Tibial artery (tissue), 4 donors: ENCODE data around the gene STRN.
"Not testable (repeated sequence)": the region's sequence is repeated elsewhere in the genome, so short reads cannot be mapped to it uniquely, and the experiment has no call there.

Source experiments
- DNase-seq, 2 donors: peaks; one replicate each; pipeline ENCODE4 v3.0.0-alpha.2; 2019
- H3K27ac ChIP-seq, 2 donors: fragments of 200-600 bp; sonication (generic) in 1 of 2; 1 replicate in 1 of 2; 2 replicates in 1 of 2; pipeline ENCODE4 v1.5.1; 2018 to 2019; ENCODE audit warnings: mild to moderate bottlenecking in 1 of 2
- H3K27me3 ChIP-seq, 2 donors: fragments of 200-600 bp; sonication (generic) in 1 of 2; one replicate each; pipeline versions ENCODE4 v1.5.1 to v1.6.0; 2016 to 2019
- H3K36me3 ChIP-seq, 3 donors: fragments of 200-600 bp; sonication (generic) in 2 of 3; one replicate each; pipeline ENCODE4 v1.5.1; 2016 to 2019; ENCODE audit warnings: mild to moderate bottlenecking in 2 of 3
- H3K4me1 ChIP-seq, 4 donors: fragments of 200-600 bp; sonication (generic) in 2 of 4; 1 replicate in 3 of 4; 2 replicates in 1 of 4; pipeline ENCODE4 v1.5.1; 2016 to 2019
- H3K4me3 ChIP-seq, 2 donors: fragments of 200-600 bp; sonication (generic) in 1 of 2; 1 replicate in 1 of 2; 2 replicates in 1 of 2; pipeline ENCODE4 v1.5.1; 2018 to 2019; ENCODE audit warnings: mild to moderate bottlenecking in 2 of 2
- H3K9me3 ChIP-seq, 3 donors: fragments of 200-600 bp; sonication (generic) in 1 of 3; one replicate each; pipeline ENCODE4 v1.5.1; 2016 to 2019
- intact Hi-C: fragments of 100-400 bp; cut with DNase I; formaldehyde crosslinking; loops from one replicate; pipeline ENCODE4 v1.15.0; 2023; ENCODE audit warnings: low total_unique reads
- TF ChIP-seq, protein P1 (sequence below), 2 experiments: fragments of 200-600 bp in 1 of 2; fragments of 450-650 bp in 1 of 2; IDR thresholded peaks; one replicate each; pipeline ENCODE4 v1.5.1; 2017 to 2019; ENCODE audit warnings: antibody characterized with exemption in 2 of 2, mild to moderate bottlenecking in 1 of 2, moderate library complexity in 1 of 2

The STRN gene

DNA sequence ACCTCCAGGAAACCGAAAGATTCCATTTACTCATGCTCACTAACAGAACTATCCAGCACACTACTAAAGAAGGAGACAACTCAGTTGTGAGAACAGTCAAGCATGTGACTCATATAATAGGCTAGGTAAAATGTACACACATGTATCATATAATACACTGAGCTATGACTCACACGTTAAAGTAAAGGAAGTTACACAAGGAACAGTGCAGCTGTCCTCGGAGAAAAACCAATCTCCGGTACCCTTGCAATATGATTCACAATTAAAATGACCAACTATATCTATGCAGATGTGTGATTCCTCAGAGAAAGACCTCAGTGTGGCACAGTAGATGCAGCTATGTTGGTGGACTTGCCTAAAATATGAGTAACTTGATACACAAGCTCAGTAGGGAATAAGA is 76.5 kb downstream of the STRN start:
- TF ChIP-seq, protein P1, sequence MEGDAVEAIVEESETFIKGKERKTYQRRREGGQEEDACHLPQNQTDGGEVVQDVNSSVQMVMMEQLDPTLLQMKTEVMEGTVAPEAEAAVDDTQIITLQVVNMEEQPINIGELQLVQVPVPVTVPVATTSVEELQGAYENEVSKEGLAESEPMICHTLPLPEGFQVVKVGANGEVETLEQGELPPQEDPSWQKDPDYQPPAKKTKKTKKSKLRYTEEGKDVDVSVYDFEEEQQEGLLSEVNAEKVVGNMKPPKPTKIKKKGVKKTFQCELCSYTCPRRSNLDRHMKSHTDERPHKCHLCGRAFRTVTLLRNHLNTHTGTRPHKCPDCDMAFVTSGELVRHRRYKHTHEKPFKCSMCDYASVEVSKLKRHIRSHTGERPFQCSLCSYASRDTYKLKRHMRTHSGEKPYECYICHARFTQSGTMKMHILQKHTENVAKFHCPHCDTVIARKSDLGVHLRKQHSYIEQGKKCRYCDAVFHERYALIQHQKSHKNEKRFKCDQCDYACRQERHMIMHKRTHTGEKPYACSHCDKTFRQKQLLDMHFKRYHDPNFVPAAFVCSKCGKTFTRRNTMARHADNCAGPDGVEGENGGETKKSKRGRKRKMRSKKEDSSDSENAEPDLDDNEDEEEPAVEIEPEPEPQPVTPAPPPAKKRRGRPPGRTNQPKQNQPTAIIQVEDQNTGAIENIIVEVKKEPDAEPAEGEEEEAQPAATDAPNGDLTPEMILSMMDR (IDR thresholded peaks at IDR 0.05) = no peak
- Histone ChIP-seq H3K27ac (no peak overlapping the region), H3K36me3 (peaks cover 13 to 42% (median 28%) of the 10 kb centered on the region in 3 donors), H3K9me3 (no peaks in the 10 kb centered on the region), H3K4me1 (no peaks in the 10 kb centered on the region), H3K27me3 (no peaks in the 10 kb centered on the region), H3K4me3 (no peak overlapping the region)
- DNase-seq = no peak
- intact Hi-C loops = no loop called here

DNA sequence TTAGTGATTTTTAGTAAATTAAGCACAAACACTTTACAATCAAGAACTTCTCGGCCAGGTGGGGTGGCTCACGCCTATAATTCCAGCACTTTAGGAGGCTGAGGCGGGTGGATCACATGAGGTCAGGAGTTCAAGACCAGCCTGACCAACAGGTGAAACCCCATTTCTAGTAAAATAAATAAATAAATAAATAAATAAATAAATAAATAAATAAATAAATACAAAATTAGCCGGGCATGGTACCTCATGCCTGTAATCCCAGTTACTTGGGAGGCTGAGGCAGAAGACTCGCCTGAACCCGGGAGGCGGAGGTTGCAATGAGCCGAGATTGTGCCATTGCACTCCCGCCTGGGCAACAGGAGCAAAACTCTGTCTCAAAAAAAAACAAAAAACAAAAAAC is 79.2 kb downstream of the STRN start:
- peaks cover 18 to 50% (median 39%) of the 10 kb centered on the region in 3 donors for H3K36me3 ChIP-seq

DNA sequence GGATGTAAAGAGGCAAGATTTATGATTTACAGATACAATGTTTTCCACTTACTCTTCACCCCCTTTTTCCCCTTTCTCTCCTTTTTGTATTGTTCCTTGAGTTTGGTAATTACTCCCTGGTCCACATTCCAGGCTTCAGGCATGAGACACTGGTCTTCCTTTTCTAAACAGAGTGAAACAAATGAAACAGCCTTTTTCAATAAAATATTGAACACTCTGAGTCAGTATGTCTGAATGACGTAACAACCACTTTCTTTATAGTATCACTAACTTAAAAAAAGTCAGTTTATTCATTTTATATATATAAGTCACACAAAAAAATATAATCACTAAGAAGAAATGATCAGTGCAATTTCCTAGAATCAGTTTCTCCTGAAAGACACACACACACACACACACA is 79.7 kb downstream of the STRN start:
- intact Hi-C loops = no loop called here
- TF ChIP-seq, protein P1 (IDR thresholded peaks at IDR 0.05) = no peak
- Histone ChIP-seq H3K4me1 (no peaks in the 10 kb centered on the region), H3K4me3 (no peak overlapping the region), H3K9me3 (no peaks in the 10 kb centered on the region), H3K36me3 (peaks cover 18 to 54% (median 38%) of the 10 kb centered on the region in 3 donors), H3K27ac (no peak overlapping the region), H3K27me3 (no peaks in the 10 kb centered on the region)
- DNase-seq = no peak

More for the DNA sequence above, 79.2 kb downstream of the STRN start:
- H3K4me1 ChIP-seq, H3K27me3 ChIP-seq, DNase-seq, H3K27ac ChIP-seq, H3K4me3 ChIP-seq, H3K9me3 ChIP-seq, intact Hi-C loops: not testable (repeated sequence)

DNA sequence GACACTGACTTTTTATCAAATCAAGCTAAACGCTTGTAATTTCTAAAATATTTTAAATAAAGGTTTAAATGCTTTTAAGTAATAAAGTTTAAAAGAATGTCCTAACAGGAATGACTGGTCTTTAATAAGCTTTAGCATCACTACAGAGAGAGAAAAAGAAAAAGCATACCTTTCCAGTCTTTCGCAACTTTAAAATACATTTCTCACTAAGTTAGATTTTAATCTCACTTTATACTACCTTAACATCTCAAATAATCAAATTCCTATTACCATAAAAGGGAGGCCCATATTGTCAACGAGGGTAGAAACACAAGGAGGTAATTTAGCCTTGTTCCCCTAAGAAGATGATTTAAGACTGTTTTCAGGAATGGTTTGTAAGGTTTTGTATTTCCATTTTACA is 80.7 kb downstream of the STRN start:
- H3K4me1 ChIP-seq = no peaks in the 10 kb centered on the region
- no peak overlapping the region for H3K27ac ChIP-seq
- TF ChIP-seq, protein P1 (IDR thresholded peaks at IDR 0.05) = no peak
- no peak for DNase-seq
- H3K27me3 ChIP-seq = no peaks in the 10 kb centered on the region
- no peak overlapping the region for H3K4me3 ChIP-seq
- intact Hi-C loops = no loop called here
- H3K36me3 ChIP-seq = peaks cover 18 to 58% (median 35%) of the 10 kb centered on the region in 3 donors
- H3K9me3 ChIP-seq = no peaks in the 10 kb centered on the region

DNA sequence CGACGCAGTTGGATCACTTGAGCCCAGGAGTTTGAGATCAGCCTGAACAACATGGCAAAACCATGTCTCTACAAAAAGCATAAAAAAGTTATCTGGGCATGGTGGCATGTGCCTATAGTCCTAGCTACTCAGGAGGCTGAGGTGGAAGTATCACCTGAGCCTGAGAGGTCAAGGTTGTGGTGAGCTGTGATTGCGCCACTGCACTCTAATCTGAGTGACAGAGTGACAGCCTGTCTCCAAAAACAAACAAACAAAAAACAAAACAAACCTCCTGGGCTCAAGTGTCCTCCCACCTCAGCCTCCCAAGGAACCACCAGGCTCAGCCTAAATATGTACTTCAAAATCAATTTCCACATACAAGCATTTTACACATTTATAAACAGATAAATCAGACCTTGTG is 83.8 kb downstream of the STRN start:
- Histone ChIP-seq H3K9me3 (no peaks in the 10 kb centered on the region), H3K27ac (no peak overlapping the region), H3K4me1 (no peaks in the 10 kb centered on the region), H3K27me3 (no peaks in the 10 kb centered on the region), H3K4me3 (no peak overlapping the region), H3K36me3 (peaks cover 32 to 66% (median 43%) of the 10 kb centered on the region in 3 donors)
- DNase-seq = no peak
- intact Hi-C loops = no loop called here
- TF ChIP-seq, protein P1 (IDR thresholded peaks at IDR 0.05) = no peak

DNA sequence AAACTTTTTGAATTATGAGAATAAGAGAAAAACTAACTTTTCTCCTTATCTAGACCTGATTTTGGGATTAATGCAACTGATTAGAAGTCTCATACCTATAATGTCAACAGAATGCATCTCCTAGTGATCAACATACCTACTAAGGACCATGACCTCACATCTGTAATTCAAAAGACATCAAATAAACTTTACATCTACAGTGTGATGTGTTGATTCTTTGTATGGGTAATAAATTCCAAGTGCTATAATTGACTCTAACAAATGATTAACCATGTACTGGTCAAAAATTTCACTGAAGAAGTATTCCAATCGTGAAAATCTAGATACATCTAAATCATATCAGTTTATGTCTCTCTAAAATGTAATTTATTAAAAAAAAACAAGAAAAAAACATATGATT is 84.5 kb downstream of the STRN start:
- TF ChIP-seq, protein P1 (IDR thresholded peaks at IDR 0.05) = no peak
- Histone ChIP-seq H3K9me3 (no peaks in the 10 kb centered on the region), H3K4me1 (no peaks in the 10 kb centered on the region), H3K27me3 (no peaks in the 10 kb centered on the region), H3K27ac (no peak overlapping the region), H3K4me3 (no peak overlapping the region), H3K36me3 (peaks cover 39 to 73% (median 50%) of the 10 kb centered on the region in 3 donors)
- intact Hi-C loops = no loop called here
- no peak for DNase-seq
